GM18519 (cell line): ENCODE results near the gene UBE4B.
"Not testable (repeated sequence)": the region's sequence is repeated elsewhere in the genome, so short reads cannot be mapped to it uniquely, and the experiment has no call there.

ENCODE experiments used
- ATAC-seq: cut with Tn5 transposase; IDR thresholded peaks from one replicate; pipeline ENCODE4 v1.9.1; 2021; ENCODE audit warnings: mild to moderate bottlenecking, moderate library complexity; ENCODE audit not compliant: unreplicated experiment, low FRiP score

The UBE4B gene

DNA sequence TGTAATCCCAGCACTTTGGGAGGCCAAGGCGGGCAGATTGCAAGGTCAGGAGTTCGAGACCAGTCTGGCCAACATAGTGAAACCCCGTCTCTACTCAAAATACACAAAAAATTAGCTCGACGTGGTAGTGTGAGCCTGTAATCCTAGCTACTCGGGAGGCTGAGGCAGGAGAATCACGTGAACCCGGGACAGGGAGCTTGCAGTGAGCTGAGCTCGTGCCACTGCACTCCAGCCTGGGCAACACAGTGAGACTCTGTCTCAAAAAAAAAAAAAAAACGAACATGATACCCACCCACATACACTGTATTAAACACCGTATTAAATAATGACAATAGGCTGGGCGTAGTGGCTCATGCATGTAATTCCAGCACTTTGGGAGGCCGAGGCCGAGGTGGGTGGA, 172.4 kb downstream of the UBE4B start:
- ATAC-seq: not testable (repeated sequence)

DNA sequence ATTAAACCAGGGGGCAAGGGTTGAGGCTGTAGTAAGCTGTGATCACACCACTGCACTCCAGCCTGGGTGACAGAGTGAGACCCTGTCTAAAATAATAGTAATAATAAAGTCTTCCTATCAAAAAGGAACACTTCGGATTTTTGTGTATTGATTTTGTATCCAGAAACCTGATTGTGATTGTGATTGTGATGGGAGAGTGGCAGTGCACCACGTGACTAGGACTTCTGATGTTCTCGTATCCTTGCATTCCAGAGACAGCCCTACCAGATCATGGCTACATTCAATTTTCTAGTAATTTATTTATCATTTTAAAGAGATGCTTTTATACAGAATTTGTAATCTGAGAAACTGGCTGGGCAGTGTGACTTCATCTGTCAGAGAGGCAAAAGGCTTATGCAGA, 175.1 kb downstream of the UBE4B start:
- ATAC-seq: no peak

DNA sequence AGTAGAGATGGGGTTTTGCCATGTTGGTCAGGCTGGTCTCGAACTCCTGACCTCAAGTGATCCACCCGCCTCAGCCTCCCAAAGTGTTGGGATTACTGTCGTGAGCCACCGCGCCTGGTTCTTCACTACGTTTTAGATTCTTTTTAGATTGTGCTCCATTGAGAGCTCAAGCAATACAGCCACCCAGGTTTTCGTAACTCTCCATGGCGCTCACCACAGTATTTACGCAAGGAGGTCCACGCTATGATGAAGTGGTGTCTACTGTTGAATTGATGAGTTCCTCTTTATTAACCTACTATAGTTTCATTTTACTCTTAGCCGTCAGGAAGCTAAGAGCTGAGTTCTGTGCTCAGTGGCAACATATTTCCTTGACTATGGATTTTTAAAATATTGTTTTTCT, 175.8 kb downstream of the UBE4B start:
- ATAC-seq: no peak

GRCh38 chr1:10209590-10209904, 176.8 kb downstream of the UBE4B start:
- no peak for ATAC-seq

- ATAC-seq: peak; percentile 94
These were observed 177.4 kb downstream of the UBE4B start, which contains the start of gene KIF1B for GRCh38 chr1:10209905-10210810. Gene KIF1B (plus strand): TSS chr1:10210570. CDS start chr1:10232329, 21,759 bp downstream.

DNA sequence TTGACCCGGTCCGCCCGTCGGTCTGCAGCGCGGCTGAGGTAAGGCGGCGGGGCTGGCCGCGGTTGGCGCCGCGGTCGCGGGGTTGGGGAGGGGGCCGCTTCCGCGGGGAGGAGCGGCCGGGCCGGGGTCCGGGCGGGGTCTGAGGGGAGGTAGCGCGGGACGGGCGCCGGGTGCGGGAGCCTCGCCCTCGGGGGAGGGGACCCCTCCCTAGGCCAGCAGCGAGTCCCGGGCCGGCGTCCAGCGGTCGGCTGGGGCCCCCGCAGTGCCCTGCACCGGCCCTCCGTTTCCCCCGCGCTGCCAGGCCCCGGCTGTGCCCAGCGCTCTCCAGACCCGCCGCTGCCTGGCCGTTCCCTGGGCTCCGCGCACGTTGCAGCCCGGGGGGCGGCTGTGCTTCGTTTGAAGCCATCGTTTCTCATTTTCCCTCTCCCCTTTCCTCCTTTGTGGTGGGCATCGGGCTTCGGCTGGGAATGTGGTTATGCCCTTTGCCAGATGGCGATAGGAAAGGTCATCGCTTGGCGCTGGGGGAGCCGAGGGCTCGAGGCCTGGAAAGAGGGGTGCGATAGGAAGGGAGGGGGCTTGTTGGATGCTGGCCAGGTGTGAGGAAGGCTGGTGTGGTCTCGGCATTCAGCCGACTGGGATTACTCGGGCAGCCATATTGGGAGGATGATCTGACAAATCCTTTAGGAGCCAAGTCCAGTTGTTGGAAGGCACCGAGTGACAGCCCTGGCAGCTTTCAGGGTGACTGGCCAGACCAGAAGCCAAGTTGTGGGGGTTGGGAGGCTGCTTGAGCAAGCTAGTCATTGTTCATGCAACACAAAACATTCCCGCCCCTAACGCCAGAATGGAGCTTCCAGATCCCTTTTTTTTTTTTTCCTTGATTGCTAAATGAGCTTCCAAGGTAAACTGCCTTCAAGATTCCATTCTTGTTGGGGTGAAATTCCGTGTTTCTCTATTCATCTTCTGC, 178.4 kb downstream of the UBE4B start:
- no peak for ATAC-seq

DNA sequence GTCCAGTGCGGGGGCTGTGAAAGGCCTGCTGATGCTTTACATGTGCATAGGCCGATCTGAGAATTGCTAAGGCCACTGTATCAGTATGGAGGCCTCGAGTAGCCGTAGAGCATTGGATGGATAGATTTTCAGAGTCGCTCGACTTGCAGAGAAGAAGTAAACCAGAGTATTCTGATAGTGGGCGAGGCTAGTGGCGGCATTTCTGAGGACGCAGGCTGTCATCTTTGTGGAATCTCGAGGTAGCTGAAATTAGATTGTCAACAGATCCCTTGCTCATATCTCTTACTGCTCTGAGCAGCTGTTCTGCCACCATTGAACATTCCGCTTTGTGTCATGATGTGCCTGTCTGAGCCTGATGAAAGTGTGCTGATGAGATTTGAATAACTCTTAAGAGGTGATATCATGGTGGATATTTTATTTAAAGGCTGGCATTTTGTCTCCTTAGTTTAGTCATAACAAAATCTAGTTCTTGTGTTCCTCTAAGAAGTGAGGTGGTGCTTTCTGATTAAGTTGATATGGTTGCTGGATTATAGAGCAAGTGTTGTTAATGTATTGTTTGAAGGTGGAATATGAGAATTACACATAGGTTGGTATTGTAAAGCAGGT, 179.2 kb downstream of the UBE4B start:
- ATAC-seq: no peak

DNA sequence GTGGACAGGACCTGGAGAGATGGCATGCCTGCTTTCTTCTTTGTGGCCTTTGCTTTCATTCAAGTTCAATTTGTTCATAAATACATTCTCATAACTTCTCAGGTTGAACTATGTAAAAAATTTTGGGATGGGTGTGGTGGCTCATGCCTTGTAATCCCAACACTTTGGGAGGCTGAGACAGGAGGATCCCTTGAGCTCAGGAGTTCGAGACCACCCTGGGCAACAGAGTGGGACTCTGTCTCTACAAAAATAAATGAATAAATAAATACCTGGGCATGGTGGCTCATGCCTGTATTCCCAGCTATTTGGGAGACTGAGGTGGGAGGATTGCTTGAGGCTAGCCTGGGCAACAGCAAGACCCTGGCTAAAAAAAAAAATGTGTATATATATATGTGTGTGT, 179.7 kb downstream of the UBE4B start:
- no peak for ATAC-seq

GRCh38 chr1:10213186-10213705, 180.5 kb downstream of the UBE4B start:
- ATAC-seq: no peak

DNA sequence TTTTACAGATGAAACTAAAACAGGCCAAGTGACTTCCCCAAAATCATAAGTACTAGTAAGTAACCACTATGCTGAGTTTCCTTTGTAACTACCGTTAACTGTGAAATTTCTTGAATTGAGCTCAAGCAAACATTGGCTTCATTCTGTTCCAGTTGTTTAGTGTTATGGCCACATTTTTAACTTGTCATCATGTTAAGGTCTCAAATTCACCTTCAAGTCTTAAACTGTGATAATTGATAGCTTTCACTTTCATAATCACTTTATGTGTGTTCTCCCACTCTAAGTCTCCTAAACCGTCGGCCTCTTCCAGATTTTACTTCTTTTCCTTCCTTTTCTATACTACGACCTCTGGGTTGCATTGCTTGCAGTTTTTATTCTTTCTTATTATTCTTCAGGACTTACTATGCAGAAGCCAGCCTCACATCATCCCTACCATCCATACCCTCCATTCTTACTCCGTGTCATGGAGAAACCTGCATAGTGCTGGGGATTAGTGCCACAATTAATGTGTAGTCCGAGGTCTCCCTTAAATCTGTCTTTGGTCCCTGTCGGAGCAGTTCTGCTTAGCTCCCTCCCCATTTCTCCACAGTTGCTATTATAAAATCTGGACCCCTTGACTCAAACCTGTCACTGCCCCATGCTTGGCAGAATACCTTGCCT, 183.5 kb downstream of the UBE4B start:
- ATAC-seq: no peak

DNA sequence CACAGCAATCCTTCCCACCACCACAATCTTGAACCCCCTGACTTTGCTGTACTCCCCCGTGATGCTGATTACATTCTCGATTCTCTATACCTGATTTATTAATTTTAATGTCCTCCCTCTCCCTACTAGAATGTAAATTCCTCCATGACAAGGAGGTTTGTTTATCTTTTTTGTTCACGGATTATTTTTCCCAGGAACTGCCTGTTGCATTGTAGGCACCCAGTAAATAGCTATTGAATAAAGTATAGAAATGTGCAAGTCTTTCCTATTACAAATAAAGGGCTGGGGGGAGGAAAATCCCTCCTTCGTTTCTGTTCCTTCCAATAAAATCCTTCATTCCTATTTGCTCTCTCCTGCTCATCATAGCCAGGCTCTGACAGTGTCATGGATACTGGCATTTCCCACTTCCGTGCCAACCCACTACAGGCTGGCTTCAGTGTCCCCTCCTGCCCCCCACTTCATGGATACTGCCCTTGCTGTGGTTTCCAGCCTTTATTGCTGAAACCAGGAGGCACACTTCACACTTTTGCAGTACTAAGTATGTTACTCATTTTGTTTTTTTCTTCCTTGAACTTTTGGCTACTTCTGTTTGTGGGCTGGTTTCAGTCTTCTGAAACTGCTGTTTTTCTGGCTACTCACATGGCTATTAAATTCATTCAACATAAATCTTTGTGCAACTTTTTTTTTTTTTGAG, 185.1 kb downstream of the UBE4B start:
- ATAC-seq: no peak

DNA sequence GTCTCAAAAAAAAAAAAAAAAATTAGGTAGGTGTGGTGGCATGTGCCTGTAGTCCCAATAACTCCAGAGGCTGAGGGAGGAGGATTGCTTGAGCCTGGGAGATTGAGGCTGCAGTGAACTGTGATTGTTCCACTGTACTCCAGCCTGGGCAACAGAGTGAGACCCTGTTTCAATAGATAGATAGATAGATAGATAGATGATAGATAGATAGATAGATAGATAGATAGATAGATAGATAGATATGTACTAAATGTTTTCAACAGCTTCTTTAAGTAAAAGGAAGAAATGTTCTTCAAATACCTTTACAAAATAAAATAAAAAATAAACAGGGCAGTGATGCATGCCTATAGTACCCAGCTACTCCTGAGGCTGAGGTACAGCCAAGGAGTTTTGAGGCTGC, 187.4 kb downstream of the UBE4B start:
- no peak for ATAC-seq

DNA sequence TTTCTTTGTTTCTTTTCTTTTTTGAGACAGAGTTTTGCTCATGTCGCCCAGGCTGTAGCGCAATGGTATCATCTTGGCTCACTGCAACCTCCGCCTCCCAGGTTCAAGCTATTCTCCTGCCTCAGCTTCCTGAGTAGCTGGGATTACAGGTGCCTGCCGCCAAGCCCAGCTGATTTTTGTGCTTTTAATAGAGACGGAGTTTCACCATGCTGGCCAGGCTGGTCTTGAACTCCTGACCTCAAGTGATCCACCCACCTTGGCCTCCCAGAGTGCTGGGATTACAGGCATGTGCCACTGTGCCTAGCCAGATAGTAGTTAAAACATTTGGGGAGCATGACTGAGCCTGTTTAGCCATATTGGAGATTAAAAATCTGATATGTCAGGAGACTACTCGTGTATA, 187.9 kb downstream of the UBE4B start:
- not testable (repeated sequence) for ATAC-seq

GRCh38 chr1:10225573-10225972, 192.8 kb downstream of the UBE4B start:
- ATAC-seq: no peak

GRCh38 chr1:10228528-10228927, 195.8 kb downstream of the UBE4B start:
- ATAC-seq: no peak

- ATAC-seq: no peak
These were observed 197.1 kb downstream of the UBE4B start for GRCh38 chr1:10229903-10230302.
